MM.1S (cell line): Measurements from ENCODE around the gene HS6ST1.

Source experiments
- CTCF ChIP-seq: fragments of 300-600 bp; sonication (generic); IDR thresholded peaks from 2 replicates; pipeline ENCODE4 v1.5.1; 2016; ENCODE audit warnings: antibody characterized with exemption, low read length, mixed read lengths
- EZH2 ChIP-seq: fragments of 300-600 bp; sonication (generic); optimal IDR thresholded peaks from 2 replicates; pipeline ENCODE3; 2017; ENCODE audit warnings: low read depth, mild to moderate bottlenecking, antibody characterized with exemption, low read length, mixed read lengths
- EZH2phosphoT487 ChIP-seq: fragments of 300-600 bp; sonication (generic); IDR thresholded peaks from 2 replicates; pipeline ENCODE4 v1.6.1; 2018; ENCODE audit warnings: antibody characterized with exemption, low read length

GRCh38 chr2:128357506-128358370 lies 39.1 kb upstream of the HS6ST1 start:
- TF ChIP-seq CTCF (no peak), EZH2 (no peak), EZH2phosphoT487 (no peak)
